ENCODE data around the gene AFTPH.

The AFTPH gene

DNA sequence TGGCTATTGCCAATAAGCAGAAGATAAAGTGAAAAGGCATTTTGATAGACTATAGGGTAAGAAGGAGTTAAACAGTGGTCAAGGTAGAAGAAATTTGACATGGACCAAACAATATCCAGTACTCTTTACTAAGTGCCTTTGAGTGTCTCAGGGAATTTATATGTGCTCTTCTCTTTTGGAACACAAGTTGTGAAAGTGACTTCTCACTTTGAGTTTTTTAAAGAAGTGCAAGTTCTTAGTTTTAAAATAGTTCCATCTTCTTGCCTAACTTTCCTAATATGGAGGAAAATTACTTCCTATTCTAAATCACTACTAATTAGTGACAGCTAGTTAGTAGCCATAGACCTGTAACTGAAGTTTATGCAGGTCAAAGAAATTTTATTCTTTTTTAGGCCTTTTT lies 63.4 kb downstream of the AFTPH start:
- H3K9ac ChIP-seq (ENCODE audit: low read length) = peak overlapping the region; percentile 7; the same call in 1 of the 2 replicates
- no peaks in the 10 kb centered on the region for H3K27me3 ChIP-seq (replicated peaks; ENCODE audit: insufficient read depth, low read length)
- TF ChIP-seq EZH2 (optimal IDR thresholded peaks at IDR 0.05; ENCODE audit: low read depth, low read length) (no peak), EZH2phosphoT487 (IDR thresholded peaks at IDR 0.05; ENCODE audit: low read length) (no peak)
- TF ChIP-seq, protein P1, sequence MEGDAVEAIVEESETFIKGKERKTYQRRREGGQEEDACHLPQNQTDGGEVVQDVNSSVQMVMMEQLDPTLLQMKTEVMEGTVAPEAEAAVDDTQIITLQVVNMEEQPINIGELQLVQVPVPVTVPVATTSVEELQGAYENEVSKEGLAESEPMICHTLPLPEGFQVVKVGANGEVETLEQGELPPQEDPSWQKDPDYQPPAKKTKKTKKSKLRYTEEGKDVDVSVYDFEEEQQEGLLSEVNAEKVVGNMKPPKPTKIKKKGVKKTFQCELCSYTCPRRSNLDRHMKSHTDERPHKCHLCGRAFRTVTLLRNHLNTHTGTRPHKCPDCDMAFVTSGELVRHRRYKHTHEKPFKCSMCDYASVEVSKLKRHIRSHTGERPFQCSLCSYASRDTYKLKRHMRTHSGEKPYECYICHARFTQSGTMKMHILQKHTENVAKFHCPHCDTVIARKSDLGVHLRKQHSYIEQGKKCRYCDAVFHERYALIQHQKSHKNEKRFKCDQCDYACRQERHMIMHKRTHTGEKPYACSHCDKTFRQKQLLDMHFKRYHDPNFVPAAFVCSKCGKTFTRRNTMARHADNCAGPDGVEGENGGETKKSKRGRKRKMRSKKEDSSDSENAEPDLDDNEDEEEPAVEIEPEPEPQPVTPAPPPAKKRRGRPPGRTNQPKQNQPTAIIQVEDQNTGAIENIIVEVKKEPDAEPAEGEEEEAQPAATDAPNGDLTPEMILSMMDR (IDR thresholded peaks at IDR 0.05; ENCODE audit: low read length) = no peak
- no peak for DNase-seq
- peaks cover 43% of the 10 kb centered on the region for H3F3A ChIP-seq (ENCODE audit: insufficient read depth, low read length)
- H3K4me1 ChIP-seq (ENCODE audit: low read length) = peaks cover 43% of the 10 kb centered on the region
- H2AFZ ChIP-seq (ENCODE audit: low read length) = no peak overlapping the region
- no peaks in the 10 kb centered on the region for H3K9me2 ChIP-seq (replicated peaks; ENCODE audit: insufficient read depth, low read length)
- H3K36me3 ChIP-seq (replicated peaks; ENCODE audit: insufficient read depth, low read length) = peaks cover 7% of the 10 kb centered on the region; the same call in 1 of the 2 replicates
- H3K4me3 ChIP-seq (ENCODE audit: low read length) = 0 out of 2 replicates have a peak overlapping the region, but pooled peaks have one; percentile 4
- H3K79me2 ChIP-seq (ENCODE audit: low read length) = peaks cover 17% of the 10 kb centered on the region; the same call in 1 of the 2 replicates
- H3K4me2 ChIP-seq (ENCODE audit: low read depth, low read length) = peak overlapping the region; percentile 89
- H3K27ac ChIP-seq (ENCODE audit: low read length) = no peak overlapping the region
- no peaks in the 10 kb centered on the region for H3K9me3 ChIP-seq (replicated peaks; ENCODE audit: insufficient read depth, low read length)
- H4K20me1 ChIP-seq (ENCODE audit: insufficient read depth, low read length) = no peaks in the 10 kb centered on the region

DNA sequence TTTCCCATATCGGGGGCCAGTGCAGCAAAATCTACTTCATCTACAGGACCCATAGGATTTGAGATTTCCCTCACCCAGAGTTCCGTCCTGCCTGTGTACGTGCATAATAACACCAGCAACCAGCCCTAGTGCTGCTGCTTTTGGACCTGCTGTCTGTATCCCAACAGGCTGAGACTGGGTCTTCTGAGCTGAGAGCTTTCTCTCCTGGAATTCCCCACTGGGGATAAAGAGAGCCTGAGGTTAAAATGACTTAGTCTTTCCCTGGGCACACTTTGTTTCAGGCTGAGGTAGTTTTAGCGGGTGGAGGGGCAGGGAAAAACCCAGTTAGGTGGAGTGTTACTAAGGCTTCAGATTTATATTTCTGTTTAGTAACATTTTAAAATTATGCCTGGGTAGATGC lies 67.1 kb downstream of the AFTPH start:
- H3K27ac ChIP-seq (ENCODE audit: low read length) = no peak overlapping the region
- H3K79me2 ChIP-seq (ENCODE audit: low read length) = peaks cover 14% of the 10 kb centered on the region; the same call in 1 of the 2 replicates
- H3K4me3 ChIP-seq (ENCODE audit: low read length) = no peak overlapping the region
- H3K9me2 ChIP-seq (replicated peaks; ENCODE audit: insufficient read depth, low read length) = no peaks in the 10 kb centered on the region
- H3K4me2 ChIP-seq (ENCODE audit: low read depth, low read length) = no peak overlapping the region
- no peak overlapping the region for H3K9ac ChIP-seq (ENCODE audit: low read length)
- H4K20me1 ChIP-seq (ENCODE audit: insufficient read depth, low read length) = no peaks in the 10 kb centered on the region
- DNase-seq = no peak
- H3K9me3 ChIP-seq (replicated peaks; ENCODE audit: insufficient read depth, low read length) = no peaks in the 10 kb centered on the region
- H3F3A ChIP-seq (ENCODE audit: insufficient read depth, low read length) = peaks cover 15% of the 10 kb centered on the region
- peaks cover 16% of the 10 kb centered on the region for H3K4me1 ChIP-seq (ENCODE audit: low read length)
- H3K27me3 ChIP-seq (replicated peaks; ENCODE audit: insufficient read depth, low read length) = no peaks in the 10 kb centered on the region
- TF ChIP-seq, protein P1 (IDR thresholded peaks at IDR 0.05; ENCODE audit: low read length) = no peak
- TF ChIP-seq EZH2 (optimal IDR thresholded peaks at IDR 0.05; ENCODE audit: low read depth, low read length) = no peak
- no peak for TF ChIP-seq EZH2phosphoT487 (IDR thresholded peaks at IDR 0.05; ENCODE audit: low read length)
- H3K36me3 ChIP-seq (replicated peaks; ENCODE audit: insufficient read depth, low read length) = peaks cover 7% of the 10 kb centered on the region; the same call in 1 of the 2 replicates
- H2AFZ ChIP-seq (ENCODE audit: low read length) = no peak overlapping the region

DNA sequence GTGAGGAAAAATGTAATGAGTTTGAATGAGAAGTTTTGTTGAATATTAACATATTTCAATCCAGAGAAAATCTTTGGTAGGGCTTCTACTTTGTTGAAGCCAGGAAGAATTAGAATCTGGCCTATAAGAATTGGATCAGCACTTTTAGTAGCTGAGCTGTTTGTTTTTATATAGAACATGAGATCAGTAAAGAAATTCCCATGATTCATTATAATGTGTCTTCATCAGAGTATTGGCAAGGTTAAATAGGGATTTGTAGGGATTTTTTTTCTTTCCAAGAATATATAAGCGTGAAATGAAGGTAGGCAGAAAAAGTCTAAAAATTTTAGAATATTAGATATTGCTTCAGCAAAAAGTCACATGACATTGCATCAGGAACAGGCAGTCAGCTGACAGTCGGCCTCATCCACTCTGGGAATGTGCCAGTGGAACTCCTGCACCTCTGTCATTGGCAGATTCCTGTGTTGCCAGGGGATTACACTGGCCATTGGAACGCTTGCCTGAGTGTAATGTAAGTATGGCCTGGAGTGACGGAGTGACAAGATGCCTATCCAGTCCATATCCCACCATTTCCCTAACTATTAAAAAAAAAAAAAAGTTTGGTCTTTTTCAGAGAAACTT lies 69.0 kb downstream of the AFTPH start:
- TF ChIP-seq EZH2phosphoT487 (IDR thresholded peaks at IDR 0.05; ENCODE audit: low read length) = no peak
- no peak for TF ChIP-seq EZH2 (optimal IDR thresholded peaks at IDR 0.05; ENCODE audit: low read depth, low read length)
- TF ChIP-seq, protein P1 (IDR thresholded peaks at IDR 0.05; ENCODE audit: low read length) = no peak
- H3K36me3 ChIP-seq (replicated peaks; ENCODE audit: insufficient read depth, low read length) = peaks cover 7% of the 10 kb centered on the region; the same call in 1 of the 2 replicates
- no peak overlapping the region for H3K27ac ChIP-seq (ENCODE audit: low read length)
- no peak for DNase-seq
- no peaks in the 10 kb centered on the region for H3K27me3 ChIP-seq (replicated peaks; ENCODE audit: insufficient read depth, low read length)
- H3F3A ChIP-seq (ENCODE audit: insufficient read depth, low read length) = no peaks in the 10 kb centered on the region
- no peaks in the 10 kb centered on the region for H3K9me2 ChIP-seq (replicated peaks; ENCODE audit: insufficient read depth, low read length)
- H3K4me1 ChIP-seq (ENCODE audit: low read length) = no peaks in the 10 kb centered on the region
- no peak overlapping the region for H3K4me2 ChIP-seq (ENCODE audit: low read depth, low read length)
- no peak overlapping the region for H3K9ac ChIP-seq (ENCODE audit: low read length)
- H2AFZ ChIP-seq (ENCODE audit: low read length) = no peak overlapping the region
- no peaks in the 10 kb centered on the region for H3K9me3 ChIP-seq (replicated peaks; ENCODE audit: insufficient read depth, low read length)
- H4K20me1 ChIP-seq (ENCODE audit: insufficient read depth, low read length) = no peaks in the 10 kb centered on the region
- peaks cover 6% of the 10 kb centered on the region; the same call in 1 of the 2 replicates for H3K79me2 ChIP-seq (ENCODE audit: low read length)
- H3K4me3 ChIP-seq (ENCODE audit: low read length) = no peak overlapping the region
